IMR-90 (cell line): ENCODE data around the gene TRAPPC5. TPM values are rescaled to one million over a fixed set of nuclear protein-coding genes. Genes with fewer than 3 reads are reported as not detected.

Source experiments
- ATAC-seq: fragments of 200-7000 bp; cut with Tn5 transposase; 2 replicates; pipeline ENCODE4 v1.9.1; 2020; ENCODE audit warnings: low read depth, mild to moderate bottlenecking, moderate library complexity
- BruUV-seq: library from RNA; stranded (reverse); fragments of 400-500 nt; replicated peaks from 2 replicates; lab custom pipeline; 2021; lab: Mats Ljungman, UMichigan
- CTCF ChIA-PET: fragments of 300-600 bp; formaldehyde crosslinking; extraction: SDS; loops from one replicate; lab custom pipeline; 2021; ENCODE audit warnings: antibody characterized with exemption; lab: Yijun Ruan, JAX
- POLR2A ChIA-PET: fragments of 300-600 bp; sonication (Branson Sonifier 250); formaldehyde crosslinking; loops from one replicate; lab custom pipeline; 2022; ENCODE audit warnings: antibody characterized with exemption; ENCODE audit not compliant: unreplicated experiment; lab: Charles Lee
- DNase-seq: peaks from one replicate; pipeline ENCODE4 v3.0.0; 2013
- H2AFZ ChIP-seq: replicated peaks from 2 replicates; pipeline ENCODE3; 2013; ENCODE audit warnings: low read length, mild to moderate bottlenecking; ENCODE audit not compliant: poor library complexity
- H2AK5ac ChIP-seq: 2 replicates; pipeline ENCODE4 v1.6.1; 2013; ENCODE audit warnings: low read depth, low read length, inconsistent platforms
- H2AK9ac ChIP-seq: replicated peaks from 2 replicates; pipeline ENCODE3; 2013; ENCODE audit warnings: mild to moderate bottlenecking, low read depth, low read length, moderate library complexity; ENCODE audit not compliant: poor library complexity
- H2BK120ac ChIP-seq: 2 replicates; pipeline ENCODE4 v1.6.1; 2013; ENCODE audit warnings: low read depth, low read length, inconsistent platforms
- H2BK15ac ChIP-seq: 3 replicates; pipeline ENCODE4 v1.6.1; 2013; ENCODE audit warnings: low read depth, low read length, inconsistent platforms
- H2BK20ac ChIP-seq: 2 replicates; pipeline ENCODE4 v1.6.1; 2013; ENCODE audit warnings: low read depth, mild to moderate bottlenecking, inconsistent platforms, low read length, moderate library complexity
- H2BK5ac ChIP-seq: 2 replicates; pipeline ENCODE4 v1.6.1; 2013; ENCODE audit warnings: mild to moderate bottlenecking, low read depth, low read length, inconsistent platforms; ENCODE audit not compliant: poor library complexity, severe bottlenecking
- H3K14ac ChIP-seq: replicated peaks from 2 replicates; pipeline ENCODE4 v1.6.1; 2013; ENCODE audit warnings: low read depth, low read length, inconsistent platforms
- H3K18ac ChIP-seq: 2 replicates; pipeline ENCODE4 v1.6.1; 2013; ENCODE audit warnings: low read depth, low read length, control low read depth
- H3K23ac ChIP-seq: 2 replicates; pipeline ENCODE4 v1.6.1; 2013; ENCODE audit warnings: low read depth, low read length, inconsistent platforms
- H3K27ac ChIP-seq: 2 replicates; pipeline ENCODE4 v1.5.1; 2013; ENCODE audit warnings: mild to moderate bottlenecking, control low read depth, low read length; ENCODE audit not compliant: insufficient read depth
- H3K27me3 ChIP-seq: 2 replicates; pipeline ENCODE4 v1.6.1; 2013; ENCODE audit warnings: low read length; ENCODE audit not compliant: control insufficient read depth, insufficient read depth
- H3K36me3 ChIP-seq: 2 replicates; pipeline ENCODE4 v1.6.1; 2013; ENCODE audit warnings: low read length, mixed read lengths; ENCODE audit not compliant: control insufficient read depth, insufficient read depth
- H3K4ac ChIP-seq: 2 replicates; pipeline ENCODE4 v1.6.1; 2013; ENCODE audit warnings: low read depth, low read length, inconsistent platforms
- H3K4me1 ChIP-seq: 2 replicates; pipeline ENCODE4 v1.6.1; 2013; ENCODE audit warnings: low read length, mixed read lengths; ENCODE audit not compliant: control insufficient read depth, insufficient read depth
- H3K4me2 ChIP-seq: 2 replicates; pipeline ENCODE4 v1.6.1; 2013; ENCODE audit warnings: low read depth, mild to moderate bottlenecking, control low read depth, low read length, moderate library complexity
- H3K4me3 ChIP-seq: 2 replicates; pipeline ENCODE4 v1.5.1; 2013; ENCODE audit warnings: low read depth, mild to moderate bottlenecking, control low read depth, low read length, moderate library complexity; ENCODE audit not compliant: insufficient read depth
- H3K56ac ChIP-seq: 2 replicates; pipeline ENCODE4 v1.6.1; 2013; ENCODE audit warnings: low read length, inconsistent platforms; ENCODE audit not compliant: insufficient read depth; ENCODE audit errors: extremely low read depth
- H3K79me1 ChIP-seq, 2 experiments: 2 replicates each; pipeline ENCODE4 v1.6.1; 2013; ENCODE audit warnings: low read length in 2 of 2, inconsistent platforms in 1 of 2, low read depth in 1 of 2
- H3K9ac ChIP-seq: 2 replicates; pipeline ENCODE4 v1.6.1; 2013; ENCODE audit warnings: low read depth, low read length, control low read depth
- H3K9me1 ChIP-seq: 2 replicates; pipeline ENCODE4 v1.6.1; 2013; ENCODE audit warnings: low read length, inconsistent platforms; ENCODE audit not compliant: insufficient read depth
- H3K9me3 ChIP-seq: 2 replicates; pipeline ENCODE4 v1.6.1; 2013; ENCODE audit warnings: low read length; ENCODE audit not compliant: control insufficient read depth, insufficient read depth
- H4K20me1 ChIP-seq: 2 replicates; pipeline ENCODE4 v1.6.1; 2013; ENCODE audit warnings: low read length, inconsistent platforms; ENCODE audit not compliant: insufficient read depth
- H4K5ac ChIP-seq: 2 replicates; pipeline ENCODE4 v1.6.1; 2013; ENCODE audit warnings: mild to moderate bottlenecking, low read depth, low read length, control low read depth
- H4K8ac ChIP-seq, 2 experiments: 2 replicates each; pipeline ENCODE4 v1.6.1; 2013; ENCODE audit warnings: low read depth in 2 of 2, low read length in 2 of 2, control low read depth in 1 of 2, inconsistent platforms in 1 of 2
- H4K91ac ChIP-seq: 2 replicates; pipeline ENCODE4 v1.6.1; 2013; ENCODE audit warnings: low read depth, low read length, inconsistent platforms; ENCODE audit not compliant: insufficient read depth
- BHLHE40 ChIP-seq: fragments of 150-350 bp; IDR thresholded peaks from 2 replicates; pipeline ENCODE4 v1.6.1; 2016; ENCODE audit warnings: mild to moderate bottlenecking, low read depth, low read length
- CEBPB ChIP-seq: IDR thresholded peaks from 2 replicates; pipeline ENCODE4 v1.6.1; 2012; ENCODE audit warnings: low read depth, low read length, improper control_type of control experiment
- CHD1 ChIP-seq: IDR thresholded peaks from 2 replicates; pipeline ENCODE4 v1.6.1; 2012; ENCODE audit warnings: low read depth, low read length, improper control_type of control experiment
- CTCF ChIP-seq: conservative IDR thresholded peaks from 2 replicates; pipeline ENCODE4 v1.5.1; 2012; ENCODE audit warnings: mild to moderate bottlenecking, low read depth, low read length, improper control_type of control experiment
- ELK1 ChIP-seq: fragments of 150-350 bp; IDR thresholded peaks from 2 replicates; pipeline ENCODE4 v1.6.1; 2016; ENCODE audit warnings: low read depth, mild to moderate bottlenecking, low read length, moderate library complexity, borderline replicate concordance
- FOS ChIP-seq: fragments of 150-350 bp; IDR thresholded peaks from 2 replicates; pipeline ENCODE4 v1.6.1; 2016; ENCODE audit warnings: low read depth, low read length
- MAFK ChIP-seq: IDR thresholded peaks from 2 replicates; pipeline ENCODE4 v1.6.1; 2012; ENCODE audit warnings: low read depth, low read length, improper control_type of control experiment
- MAZ ChIP-seq: IDR thresholded peaks from 2 replicates; pipeline ENCODE4 v1.6.1; 2012; ENCODE audit warnings: low read depth, mild to moderate bottlenecking, low read length, improper control_type of control experiment, moderate library complexity, borderline replicate concordance
- MXI1 ChIP-seq: IDR thresholded peaks from 2 replicates; pipeline ENCODE4 v1.6.1; 2012; ENCODE audit warnings: low read depth, mild to moderate bottlenecking, low read length, moderate library complexity, borderline replicate concordance
- NFE2L2 ChIP-seq: fragments of 150-350 bp; IDR thresholded peaks from 2 replicates; pipeline ENCODE4 v1.6.1; 2016; ENCODE audit warnings: low read depth, mild to moderate bottlenecking, low read length
- POLR2A ChIP-seq: IDR thresholded peaks from 2 replicates; pipeline ENCODE4 v1.6.1; 2012; ENCODE audit warnings: mild to moderate bottlenecking, low read depth, low read length
- RAD21 ChIP-seq: IDR thresholded peaks from 2 replicates; pipeline ENCODE4 v1.6.1; 2012; ENCODE audit warnings: low read length, improper control_type of control experiment
- RCOR1 ChIP-seq: IDR thresholded peaks from 2 replicates; pipeline ENCODE4 v1.6.1; 2012; ENCODE audit warnings: mild to moderate bottlenecking, low read length, improper control_type of control experiment; ENCODE audit not compliant: insufficient replicate concordance
- RFX5 ChIP-seq: IDR thresholded peaks from 2 replicates; pipeline ENCODE4 v1.8.0; 2012; ENCODE audit warnings: low read depth, mild to moderate bottlenecking, low read length, moderate library complexity
- SMC3 ChIP-seq: fragments of 150-350 bp; IDR thresholded peaks from 2 replicates; pipeline ENCODE4 v1.6.1; 2016; ENCODE audit warnings: low read depth, mild to moderate bottlenecking, antibody characterized with exemption, low read length, moderate library complexity
- USF2 ChIP-seq: fragments of 150-350 bp; IDR thresholded peaks from 2 replicates; pipeline ENCODE4 v1.6.1; 2017; ENCODE audit warnings: mild to moderate bottlenecking, antibody characterized with exemption, low read length, low read depth
- WGBS, 2 experiments: methylation state at CpG; one replicate each; pipeline versions ENCODE4 v1.1.5 to v1.1.7; 2013; ENCODE audit warnings: missing lambda C conversion rate in 2 of 2; ENCODE audit not compliant: insufficient read length in 1 of 2; ENCODE audit errors: extremely low coverage in 2 of 2; 5-methylcytosine and 5-hydroxymethylcytosine counted together
- dilution Hi-C: fragments of 300-500 bp; cut with HindIII; formaldehyde crosslinking; loops from one replicate; pipeline ENCODE4 v1.14.3; 2018; ENCODE audit warnings: low sequenced_read_pairs; ENCODE audit not compliant: unreplicated experiment
- in situ Hi-C: fragments of 300-500 bp; cut with MboI; formaldehyde crosslinking; loops from 3 replicates; pipeline ENCODE4 v1.14.3; 2019; ENCODE audit warnings: low sequenced_read_pairs, inconsistent platforms, mixed read lengths
- intact Hi-C: fragments of 100-400 bp; cut with micrococcal nuclease; formaldehyde crosslinking; loops from 2 replicates; pipeline ENCODE4 v1.10.0; 2022
- polyA plus RNA-seq, 3 experiments: library from polyadenylated mRNA; depleted of rRNA; stranded (reverse); fragments of >200 nt; gene quantifications; 2 replicates each; pipeline ENCODE4 v1.2.3, GENCODE V29; 2012; ENCODE audit warnings: low replicate concordance in 1 of 3
- total RNA-seq: library from RNA; depleted of rRNA; stranded (reverse); fragments of >200 nt; gene quantifications from 2 replicates; pipeline ENCODE4 v1.2.3, GENCODE V29; 2012

The TRAPPC5 gene
- total and polyA plus RNA-seq, 2 of the 4 experiments (the other 2 are of a cell fraction): 54.7 to 109 TPM

GRCh38 chr19:7676376-7676775, 4.3 kb upstream of the TRAPPC5 start:
- Histone ChIP-seq H3K9me1 (peaks cover 3% of the 10 kb centered on the region), H2BK120ac (no peak overlapping the region), H3K27me3 (peaks cover 21% of the 10 kb centered on the region), H2BK15ac (no peak overlapping the region), H2BK20ac (no peak overlapping the region), H3K4me3 (no peak overlapping the region), H3K79me1 (peaks cover 0 to 6% of the 10 kb centered on the region in 2 experiments; a peak in 3 of 4 replicates), H2AK9ac (peak overlapping the region; percentile 37), H3K4ac (no peak overlapping the region), H3K27ac (no peak overlapping the region), H2AK5ac (no peak overlapping the region), H3K23ac (no peak overlapping the region), H3K56ac (no peak overlapping the region), H4K8ac (no peak overlapping the region), H3K4me1 (peaks cover 2% of the 10 kb centered on the region; the same call in 1 of the 2 replicates), H4K91ac (no peak overlapping the region), H4K20me1 (no peaks in the 10 kb centered on the region), H3K9ac (no peak overlapping the region), H3K14ac (no peak overlapping the region), H3K9me3 (peaks cover 4% of the 10 kb centered on the region; the same call in 1 of the 2 replicates), H2AFZ (no peak overlapping the region), H2BK5ac (no peak overlapping the region), H3K36me3 (no peaks in the 10 kb centered on the region), H3K18ac (no peak overlapping the region), H4K5ac (no peak overlapping the region), H3K4me2 (no peak overlapping the region)
- CTCF ChIA-PET: no interaction called here
- no TSS peak for BruUV-seq
- no peak for DNase-seq
- POLR2A ChIA-PET: no interaction called here
- in situ Hi-C loops: no loop called here
- intact Hi-C loops: no loop called here
- no peak for ATAC-seq
- TF ChIP-seq RAD21: no peak
- no peak for TF ChIP-seq RFX5
- no peak for TF ChIP-seq NFE2L2
- no peak for TF ChIP-seq POLR2A
- no peak for TF ChIP-seq CHD1
- TF ChIP-seq RCOR1: no peak
- no peak for TF ChIP-seq MAZ
- no peak for TF ChIP-seq USF2
- no peak for TF ChIP-seq MXI1
- no peak for TF ChIP-seq ELK1
- TF ChIP-seq MAFK: no peak
- TF ChIP-seq CTCF: no peak
- TF ChIP-seq FOS: no peak
- no peak for TF ChIP-seq CEBPB
- TF ChIP-seq BHLHE40: no peak
- no peak for TF ChIP-seq SMC3
- dilution Hi-C loops: no loop called here
- no CpG with 5 or more reads among the region's 7 CpGs for WGBS, 2 experiments
